GM19240 (cell line): ENCODE measurements around the gene STK39.

Source experiments
- DNase-seq: peaks from one replicate; pipeline ENCODE4 v3.0.0; 2011; ENCODE audit warnings: low spot score; ENCODE audit not compliant: insufficient read length

STK39 gene

GRCh38 chr2:168008646-168009195 is 238.7 kb downstream of the STK39 start:
- DNase-seq, result no peak

- no peak for DNase-seq
Measured at GRCh38 chr2:168006498-168006897, 240.9 kb downstream of the STK39 start.

GRCh38 chr2:168005586-168005985 is 241.8 kb downstream of the STK39 start:
- DNase-seq, result no peak

GRCh38 chr2:168003876-168004275 is 243.5 kb downstream of the STK39 start:
- DNase-seq, result no peak

GRCh38 chr2:168002021-168002553 is 245.3 kb downstream of the STK39 start:
- DNase-seq, result no peak

GRCh38 chr2:167992278-167992677 is 255.1 kb downstream of the STK39 start:
- no peak for DNase-seq

GRCh38 chr2:167990062-167990461 is 257.3 kb downstream of the STK39 start:
- no peak for DNase-seq

- no peak for DNase-seq
Measured at GRCh38 chr2:167988296-167988695, 259.1 kb downstream of the STK39 start.

- DNase-seq, result no peak
Measured at GRCh38 chr2:167987558-167987957, 259.8 kb downstream of the STK39 start.

GRCh38 chr2:167987026-167987425 is 260.4 kb downstream of the STK39 start:
- DNase-seq, result no peak

- no peak for DNase-seq
Measured at GRCh38 chr2:167986223-167986622, 261.2 kb downstream of the STK39 start.

- no peak for DNase-seq
Measured at GRCh38 chr2:167981945-167982344, 265.4 kb downstream of the STK39 start.

GRCh38 chr2:167980439-167980838 is 267.0 kb downstream of the STK39 start:
- DNase-seq, result no peak

GRCh38 chr2:167972746-167973145 is 274.6 kb downstream of the STK39 start:
- DNase-seq, result no peak

- no peak for DNase-seq
Measured at GRCh38 chr2:167972020-167972419, 275.4 kb downstream of the STK39 start.

- DNase-seq, result no peak
Measured at GRCh38 chr2:167966937-167967913, 280.2 kb downstream of the STK39 start.

GRCh38 chr2:167965907-167966761 is 281.3 kb downstream of the STK39 start:
- no peak for DNase-seq

- DNase-seq, result no peak
Measured at GRCh38 chr2:167964650-167965413, 282.6 kb downstream of the STK39 start.

- no peak for DNase-seq
Measured at GRCh38 chr2:167963899-167964649, 283.3 kb downstream of the STK39 start.
